Stimulated activated CD8-positive, alpha-beta memory T cell treated with anti-CD3 and anti-CD28 coated beads, Interleukin-7, amount 100 ng/mL, for 48 hours (primary cell): ENCODE data around the gene R3HCC1L.
A peak's percentile ranks its signal among the peaks of the same experiment; 100 is the strongest.

ENCODE experiments used
- DNase-seq, 2 donors: peaks; one replicate each; pipeline ENCODE4 v3.0.0-alpha.2; 2020; ENCODE audit warnings: low read depth in 1 of 2; ENCODE audit errors: extremely low read depth in 1 of 2

R3HCC1L gene

GRCh38 chr10:98134431-98135221, at the start of gene R3HCC1L:
Gene R3HCC1L, plus strand, starts transcription at chr10:98134657. Its CDS starts 73,458 bp downstream, at chr10:98208115.
- peak; percentile 83 to 87 for DNase-seq

- no peak for DNase-seq
These were observed 49.2 kb upstream of the R3HCC1L start for GRCh38 chr10:98085238-98085637.

GRCh38 chr10:98086837-98087708, 47.4 kb upstream of the R3HCC1L start:
- DNase-seq: no peak

GRCh38 chr10:98088186-98088971, 46.1 kb upstream of the R3HCC1L start:
- no peak for DNase-seq

GRCh38 chr10:98090822-98091221, 43.6 kb upstream of the R3HCC1L start:
- DNase-seq: no peak

GRCh38 chr10:98096316-98096715, 38.1 kb upstream of the R3HCC1L start:
- DNase-seq: no peak

- DNase-seq: no peak
These were observed 37.7 kb upstream of the R3HCC1L start for GRCh38 chr10:98096731-98097130.

GRCh38 chr10:98097175-98097574, 37.3 kb upstream of the R3HCC1L start:
- no peak for DNase-seq

- no peak for DNase-seq
These were observed 36.8 kb upstream of the R3HCC1L start for GRCh38 chr10:98097616-98098015.

- DNase-seq: no peak
These were observed 36.2 kb upstream of the R3HCC1L start for GRCh38 chr10:98098247-98098646.

- DNase-seq: no peak
These were observed 34.0 kb upstream of the R3HCC1L start for GRCh38 chr10:98100476-98100875.

GRCh38 chr10:98101366-98101765, 33.1 kb upstream of the R3HCC1L start:
- no peak for DNase-seq

GRCh38 chr10:98104125-98104524, 30.3 kb upstream of the R3HCC1L start:
- no peak for DNase-seq

GRCh38 chr10:98106531-98106930, 27.9 kb upstream of the R3HCC1L start:
- DNase-seq: no peak

- DNase-seq: no peak
These were observed 26.6 kb upstream of the R3HCC1L start for GRCh38 chr10:98107644-98108430.

GRCh38 chr10:98110356-98110755, 24.1 kb upstream of the R3HCC1L start:
- DNase-seq: no peak

- no peak for DNase-seq
These were observed 19.2 kb upstream of the R3HCC1L start for GRCh38 chr10:98115031-98115787.

GRCh38 chr10:98119891-98120290, 14.6 kb upstream of the R3HCC1L start:
- no peak for DNase-seq

- no peak for DNase-seq
These were observed 8.4 kb upstream of the R3HCC1L start for GRCh38 chr10:98125940-98126631.
